ENCODE data around the gene ASCC3.

The ASCC3 gene

DNA sequence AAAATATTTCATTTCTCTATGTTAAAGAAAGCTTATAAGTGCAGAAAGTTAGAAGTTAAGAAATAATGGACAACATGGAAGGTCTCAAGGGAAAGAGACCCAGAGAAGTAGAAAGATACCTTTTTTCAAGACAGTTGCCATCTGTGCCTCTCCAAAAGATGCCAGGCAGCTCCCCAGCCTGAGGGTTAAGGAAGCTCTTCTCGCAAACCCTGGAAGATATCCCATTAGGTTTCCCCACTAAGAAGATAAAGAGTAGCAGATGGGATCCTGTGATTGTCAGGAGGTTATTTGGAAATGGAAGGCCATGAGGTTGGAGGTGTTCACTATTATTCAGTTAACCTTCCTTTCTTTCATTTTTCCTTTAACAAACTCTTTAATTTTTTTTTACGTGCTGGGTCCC lies 306.3 kb downstream of the ASCC3 start:
- TF ChIP-seq EZH2phosphoT487 (IDR thresholded peaks at IDR 0.05; ENCODE audit: borderline replicate concordance, low read length) (no peak), CTCF (IDR thresholded peaks at IDR 0.05; ENCODE audit: low read depth, low read length, poor library complexity, severe bottlenecking) (no peak)
- H3K36me3 ChIP-seq (ENCODE audit: control insufficient read depth, low read length) = peaks cover 3% of the 10 kb centered on the region; the same call in 1 of the 2 replicates
- H3K27ac ChIP-seq (ENCODE audit: low read depth, low read length) = no peak overlapping the region
- H3K4me1 ChIP-seq (ENCODE audit: control insufficient read depth, low read length) = no peaks in the 10 kb centered on the region
- no peaks in the 10 kb centered on the region for H3F3A ChIP-seq (ENCODE audit: control insufficient read depth, insufficient read depth)
- H3K9me3 ChIP-seq (ENCODE audit: control insufficient read depth, insufficient read depth, low read length) = no peaks in the 10 kb centered on the region
- no peak overlapping the region for H3K4me3 ChIP-seq (ENCODE audit: low read length)
- H4K20me1 ChIP-seq (ENCODE audit: control insufficient read depth, insufficient read depth, low read depth, low read length) = no peaks in the 10 kb centered on the region
- no peak overlapping the region for H3K4me2 ChIP-seq (ENCODE audit: low read length)
- H3K27me3 ChIP-seq (ENCODE audit: control insufficient read depth, low read length) = no peaks in the 10 kb centered on the region
- no peaks in the 10 kb centered on the region for H3K9me2 ChIP-seq (replicated peaks; ENCODE audit: control insufficient read depth, low read length)
- no peaks in the 10 kb centered on the region for H3K79me2 ChIP-seq (ENCODE audit: control insufficient read depth, low read length)

- H3K4me2 ChIP-seq (ENCODE audit: low read length) = no peak overlapping the region
- no peaks in the 10 kb centered on the region for H3K9me3 ChIP-seq (ENCODE audit: control insufficient read depth, insufficient read depth, low read length)
- no peak overlapping the region for H3K27ac ChIP-seq (ENCODE audit: low read depth, low read length)
- no peaks in the 10 kb centered on the region for H3K9me2 ChIP-seq (replicated peaks; ENCODE audit: control insufficient read depth, low read length)
- H3K36me3 ChIP-seq (ENCODE audit: control insufficient read depth, low read length) = peaks cover 3% of the 10 kb centered on the region; the same call in 1 of the 2 replicates
- no peaks in the 10 kb centered on the region for H3K4me1 ChIP-seq (ENCODE audit: control insufficient read depth, low read length)
- no peaks in the 10 kb centered on the region for H3F3A ChIP-seq (ENCODE audit: control insufficient read depth, insufficient read depth)
- H4K20me1 ChIP-seq (ENCODE audit: control insufficient read depth, insufficient read depth, low read depth, low read length) = no peaks in the 10 kb centered on the region
- no peaks in the 10 kb centered on the region for H3K27me3 ChIP-seq (ENCODE audit: control insufficient read depth, low read length)
- H3K79me2 ChIP-seq (ENCODE audit: control insufficient read depth, low read length) = no peaks in the 10 kb centered on the region
- no peak overlapping the region for H3K4me3 ChIP-seq (ENCODE audit: low read length)
- TF ChIP-seq CTCF (IDR thresholded peaks at IDR 0.05; ENCODE audit: low read depth, low read length, poor library complexity, severe bottlenecking) (peak; percentile 25), EZH2phosphoT487 (IDR thresholded peaks at IDR 0.05; ENCODE audit: borderline replicate concordance, low read length) (no peak)
Measured at GRCh38 chr6:100573166-100573565, 308.0 kb downstream of the ASCC3 start.

GRCh38 chr6:100568255-100568654 lies 312.9 kb downstream of the ASCC3 start:
- no peaks in the 10 kb centered on the region for H3K9me3 ChIP-seq (ENCODE audit: control insufficient read depth, insufficient read depth, low read length)
- no peaks in the 10 kb centered on the region for H3K27me3 ChIP-seq (ENCODE audit: control insufficient read depth, low read length)
- H3F3A ChIP-seq (ENCODE audit: control insufficient read depth, insufficient read depth) = no peaks in the 10 kb centered on the region
- TF ChIP-seq EZH2phosphoT487 (IDR thresholded peaks at IDR 0.05; ENCODE audit: borderline replicate concordance, low read length) = no peak
- no peak overlapping the region for H3K4me2 ChIP-seq (ENCODE audit: low read length)
- peaks cover 3% of the 10 kb centered on the region; the same call in 1 of the 2 replicates for H3K36me3 ChIP-seq (ENCODE audit: control insufficient read depth, low read length)
- no peak overlapping the region for H3K27ac ChIP-seq (ENCODE audit: low read depth, low read length)
- no peaks in the 10 kb centered on the region for H3K79me2 ChIP-seq (ENCODE audit: control insufficient read depth, low read length)
- no peaks in the 10 kb centered on the region for H3K9me2 ChIP-seq (replicated peaks; ENCODE audit: control insufficient read depth, low read length)
- H3K4me3 ChIP-seq (ENCODE audit: low read length) = no peak overlapping the region
- H3K4me1 ChIP-seq (ENCODE audit: control insufficient read depth, low read length) = no peaks in the 10 kb centered on the region
- no peaks in the 10 kb centered on the region for H4K20me1 ChIP-seq (ENCODE audit: control insufficient read depth, insufficient read depth, low read depth, low read length)

- no peaks in the 10 kb centered on the region for H3K4me1 ChIP-seq (ENCODE audit: control insufficient read depth, low read length)
- no peaks in the 10 kb centered on the region for H3K9me2 ChIP-seq (replicated peaks; ENCODE audit: control insufficient read depth, low read length)
- no peaks in the 10 kb centered on the region for H4K20me1 ChIP-seq (ENCODE audit: control insufficient read depth, insufficient read depth, low read depth, low read length)
- no peak overlapping the region for H3K4me2 ChIP-seq (ENCODE audit: low read length)
- H3K9me3 ChIP-seq (ENCODE audit: control insufficient read depth, insufficient read depth, low read length) = no peaks in the 10 kb centered on the region
- H3K79me2 ChIP-seq (ENCODE audit: control insufficient read depth, low read length) = no peaks in the 10 kb centered on the region
- no peak overlapping the region for H3K27ac ChIP-seq (ENCODE audit: low read depth, low read length)
- TF ChIP-seq CTCF (IDR thresholded peaks at IDR 0.05; ENCODE audit: low read depth, low read length, poor library complexity, severe bottlenecking) = no peak
- no peak for TF ChIP-seq EZH2phosphoT487 (IDR thresholded peaks at IDR 0.05; ENCODE audit: borderline replicate concordance, low read length)
- no peaks in the 10 kb centered on the region for H3K27me3 ChIP-seq (ENCODE audit: control insufficient read depth, low read length)
- peaks cover under 1% of the 10 kb centered on the region; the same call in 1 of the 2 replicates for H3K36me3 ChIP-seq (ENCODE audit: control insufficient read depth, low read length)
- no peaks in the 10 kb centered on the region for H3F3A ChIP-seq (ENCODE audit: control insufficient read depth, insufficient read depth)
- H3K4me3 ChIP-seq (ENCODE audit: low read length) = no peak overlapping the region
Measured at GRCh38 chr6:100566563-100566962, 314.6 kb downstream of the ASCC3 start.

Data from DOHH2 (cell line).